ENCODE data around the gene THBS1.
A peak's percentile ranks its signal among the peaks of the same experiment; 100 is the strongest.

The THBS1 gene

DNA sequence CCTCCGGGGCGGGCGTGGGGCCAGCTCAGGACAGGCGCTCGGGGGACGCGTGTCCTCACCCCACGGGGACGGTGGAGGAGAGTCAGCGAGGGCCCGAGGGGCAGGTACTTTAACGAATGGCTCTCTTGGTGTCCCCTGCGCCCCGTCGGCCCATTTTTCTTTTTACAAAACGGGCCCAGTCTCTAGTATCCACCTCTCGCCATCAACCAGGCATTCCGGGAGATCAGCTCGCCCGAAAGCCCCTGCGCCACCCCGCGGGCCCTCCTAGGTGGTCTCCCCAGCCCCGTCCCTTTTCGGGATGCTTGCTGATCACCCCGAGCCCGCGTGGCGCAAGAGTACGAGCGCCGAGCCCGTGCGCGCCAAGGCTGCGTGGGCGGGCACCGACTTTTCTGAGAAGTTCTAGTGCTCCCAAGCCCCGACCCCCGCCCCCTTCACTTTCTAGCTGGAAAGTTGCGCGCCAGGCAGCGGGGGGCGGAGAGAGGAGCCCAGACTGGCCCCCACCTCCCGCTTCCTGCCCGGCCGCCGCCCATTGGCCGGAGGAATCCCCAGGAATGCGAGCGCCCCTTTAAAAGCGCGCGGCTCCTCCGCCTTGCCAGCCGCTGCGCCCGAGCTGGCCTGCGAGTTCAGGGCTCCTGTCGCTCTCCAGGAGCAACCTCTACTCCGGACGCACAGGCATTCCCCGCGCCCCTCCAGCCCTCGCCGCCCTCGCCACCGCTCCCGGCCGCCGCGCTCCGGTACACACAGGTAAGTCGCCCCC lies at the start of gene THBS1:
Gene THBS1, plus strand, starts transcription at position 595 of the 757 bp plus-strand sequence. CDS start 779 bp downstream, outside the sequence.
- FAIRE-seq (no peak), DNase-seq (ENCODE audit: low spot score) (peak; percentile 82)

DNA sequence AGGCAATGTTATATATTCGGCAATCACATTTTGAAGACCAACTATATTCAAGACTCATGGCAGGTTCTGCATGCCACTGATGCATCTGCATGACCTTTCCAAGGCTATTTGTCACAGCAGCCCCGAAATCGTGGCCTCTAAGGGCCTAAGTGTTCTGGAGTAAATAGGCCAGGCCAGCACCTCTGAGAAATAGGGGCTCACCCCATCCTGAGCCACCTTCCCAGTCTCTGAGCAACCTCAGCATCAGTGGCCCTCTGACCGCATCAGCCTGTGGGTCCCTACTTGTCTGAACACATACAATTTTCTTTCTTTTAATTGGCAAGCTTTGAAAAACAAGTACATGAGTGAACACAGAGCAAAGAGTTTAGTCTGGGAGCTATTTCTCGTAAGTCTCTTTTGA lies 45.9 kb upstream of the THBS1 start:
- FAIRE-seq (no peak), DNase-seq (ENCODE audit: low spot score) (no peak)

DNA sequence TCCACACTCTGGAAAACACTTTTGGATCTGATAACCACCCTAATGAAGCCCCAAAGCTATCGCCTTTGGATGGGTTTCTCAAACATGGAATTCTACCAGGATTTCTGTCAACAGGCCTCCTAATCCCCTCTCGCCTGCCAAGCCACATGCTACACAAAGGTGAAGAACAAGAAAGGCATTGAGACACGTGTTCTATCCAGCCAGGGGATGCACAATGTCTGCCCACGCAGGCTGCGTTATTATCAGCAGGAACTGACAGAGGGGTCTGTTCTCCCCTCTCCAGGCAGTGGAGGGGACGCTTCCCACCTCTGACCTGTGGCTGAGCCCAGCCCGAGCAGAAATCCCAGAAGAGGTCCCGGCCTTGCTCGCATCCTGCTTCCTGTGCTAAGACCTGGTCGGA lies 45.4 kb upstream of the THBS1 start:
- FAIRE-seq: no peak
- no peak for DNase-seq (ENCODE audit: low spot score)

DNA sequence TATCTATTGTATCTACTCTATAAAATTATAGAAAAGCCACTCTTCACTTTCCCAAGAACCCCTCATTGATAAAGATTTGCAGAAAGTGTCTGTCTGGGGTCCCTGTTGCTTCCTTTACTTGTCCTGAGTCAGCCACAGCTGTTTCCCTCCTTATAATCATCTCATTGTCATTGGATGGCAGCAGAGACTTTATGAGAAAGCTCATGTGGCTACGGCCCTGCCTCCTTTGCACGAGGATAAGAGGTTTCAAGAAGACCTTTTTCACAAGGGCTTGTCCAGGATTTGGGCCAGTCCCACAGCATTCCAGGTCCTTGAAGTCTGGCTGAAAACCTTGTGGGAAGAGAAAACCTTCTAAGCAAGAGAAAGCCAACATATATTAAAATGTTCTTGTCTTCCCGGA lies 41.9 kb upstream of the THBS1 start:
- DNase-seq (ENCODE audit: low spot score) (no peak), FAIRE-seq (no peak)

DNA sequence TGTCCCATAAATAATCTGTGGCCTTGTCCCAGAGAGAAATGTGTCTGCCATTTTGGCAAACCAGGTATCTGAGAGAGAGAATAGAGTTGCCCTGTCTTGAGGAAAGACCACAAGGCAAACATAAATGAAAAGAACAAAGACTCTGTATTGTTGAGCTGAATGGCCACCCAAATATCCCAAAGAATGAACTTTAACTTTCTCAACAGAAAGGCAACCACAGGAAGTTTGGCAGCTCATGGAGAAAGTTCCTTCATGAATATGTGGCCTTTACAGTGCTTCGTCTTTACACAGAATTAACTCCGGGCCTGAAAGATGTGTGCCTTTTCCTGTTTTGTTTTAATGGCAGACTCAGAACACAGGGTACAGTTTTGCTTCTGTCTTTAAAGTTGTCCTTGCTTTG lies 41.4 kb upstream of the THBS1 start:
- no peak for FAIRE-seq
- DNase-seq (ENCODE audit: low spot score): no peak

GRCh38 chr15:39539973-39540558 lies 40.8 kb upstream of the THBS1 start:
- no peak for FAIRE-seq
- DNase-seq (ENCODE audit: low spot score): no peak

GRCh38 chr15:39542385-39543065 lies 38.4 kb upstream of the THBS1 start:
- DNase-seq (ENCODE audit: low spot score) (no peak), FAIRE-seq (no peak)

GRCh38 chr15:39543651-39544050 lies 37.2 kb upstream of the THBS1 start:
- no peak for FAIRE-seq
- no peak for DNase-seq (ENCODE audit: low spot score)

GRCh38 chr15:39546842-39547241 lies 34.0 kb upstream of the THBS1 start:
- no peak for FAIRE-seq

DNA sequence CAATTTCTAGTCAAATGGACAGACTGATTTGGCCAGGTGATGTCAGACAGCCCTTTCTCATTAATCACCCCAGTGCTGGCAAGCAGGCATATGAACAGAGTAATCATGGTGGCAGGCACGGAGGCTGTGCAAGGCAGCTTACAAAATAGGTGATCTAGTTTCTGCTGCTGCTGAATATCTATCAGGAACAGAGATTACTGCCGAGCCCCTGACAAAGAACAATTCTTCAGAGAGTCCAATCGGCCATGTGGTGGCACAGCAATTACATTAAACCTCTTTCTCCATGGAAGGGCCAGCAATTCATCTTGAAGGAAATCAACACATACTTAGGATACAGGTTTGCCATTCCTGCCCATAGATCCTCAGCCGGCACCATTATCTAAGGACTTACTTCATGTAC lies 32.3 kb upstream of the THBS1 start:
- DNase-seq (ENCODE audit: low spot score) (no peak), FAIRE-seq (no peak)

More at GRCh38 chr15:39546842-39547241, 34.0 kb upstream of the THBS1 start:
- DNase-seq (ENCODE audit: low spot score): no peak

GRCh38 chr15:39549912-39550311 lies 31.0 kb upstream of the THBS1 start:
- DNase-seq (ENCODE audit: low spot score): no peak
- no peak for FAIRE-seq

DNA sequence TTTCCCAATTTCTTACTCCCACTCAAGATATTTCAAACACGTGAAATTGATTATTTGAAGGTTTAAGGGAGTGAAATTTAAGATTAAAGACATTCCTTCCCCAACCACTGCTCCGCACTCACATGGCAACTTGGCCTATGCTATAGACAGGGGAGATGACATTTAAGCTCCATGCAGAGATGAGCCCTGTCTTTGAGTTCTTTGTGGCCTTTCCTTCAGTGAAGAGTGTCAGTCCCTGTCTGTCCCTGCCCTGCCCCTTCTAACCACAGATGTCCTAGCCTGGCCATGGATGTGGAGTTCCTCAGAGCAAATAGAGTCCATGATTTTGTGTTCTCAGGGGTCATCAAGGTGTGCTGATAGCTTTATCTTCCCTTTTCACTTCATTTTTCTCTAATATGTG lies 29.4 kb upstream of the THBS1 start:
- FAIRE-seq (no peak), DNase-seq (ENCODE audit: low spot score) (no peak)

- DNase-seq (ENCODE audit: low spot score) (no peak), FAIRE-seq (no peak)
Observed at GRCh38 chr15:39552556-39552955, 28.3 kb upstream of the THBS1 start.

- DNase-seq (ENCODE audit: low spot score) (no peak), FAIRE-seq (no peak)
Observed at GRCh38 chr15:39553947-39554693, 26.8 kb upstream of the THBS1 start.

- no peak for FAIRE-seq
- no peak for DNase-seq (ENCODE audit: low spot score)
Observed at GRCh38 chr15:39554746-39555387, 26.0 kb upstream of the THBS1 start.

GRCh38 chr15:39555885-39556284 lies 25.0 kb upstream of the THBS1 start:
- FAIRE-seq: no peak
- DNase-seq (ENCODE audit: low spot score): no peak

GRCh38 chr15:39556461-39556860 lies 24.4 kb upstream of the THBS1 start:
- DNase-seq (ENCODE audit: low spot score) (no peak), FAIRE-seq (no peak)

DNA sequence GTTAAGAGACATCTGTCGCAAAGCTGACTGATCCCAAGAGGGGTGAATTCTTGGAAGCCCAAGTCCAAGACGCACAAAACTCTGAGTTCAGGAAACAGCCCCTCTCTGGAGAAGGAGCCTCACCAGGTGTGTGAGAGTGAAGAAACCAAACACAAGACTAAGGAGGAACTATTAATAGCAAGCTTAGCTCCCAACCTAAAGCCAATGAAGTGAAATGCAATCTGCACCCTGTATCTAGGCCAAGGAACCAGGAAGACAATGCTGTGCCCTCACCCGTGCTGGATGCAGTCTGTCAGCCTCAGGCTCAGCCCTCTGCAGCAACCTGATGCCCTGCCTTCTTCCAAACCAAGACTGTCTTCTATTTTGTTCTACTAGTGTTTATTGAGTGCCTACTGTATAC lies 22.5 kb upstream of the THBS1 start:
- no peak for FAIRE-seq
- no peak for DNase-seq (ENCODE audit: low spot score)

DNA sequence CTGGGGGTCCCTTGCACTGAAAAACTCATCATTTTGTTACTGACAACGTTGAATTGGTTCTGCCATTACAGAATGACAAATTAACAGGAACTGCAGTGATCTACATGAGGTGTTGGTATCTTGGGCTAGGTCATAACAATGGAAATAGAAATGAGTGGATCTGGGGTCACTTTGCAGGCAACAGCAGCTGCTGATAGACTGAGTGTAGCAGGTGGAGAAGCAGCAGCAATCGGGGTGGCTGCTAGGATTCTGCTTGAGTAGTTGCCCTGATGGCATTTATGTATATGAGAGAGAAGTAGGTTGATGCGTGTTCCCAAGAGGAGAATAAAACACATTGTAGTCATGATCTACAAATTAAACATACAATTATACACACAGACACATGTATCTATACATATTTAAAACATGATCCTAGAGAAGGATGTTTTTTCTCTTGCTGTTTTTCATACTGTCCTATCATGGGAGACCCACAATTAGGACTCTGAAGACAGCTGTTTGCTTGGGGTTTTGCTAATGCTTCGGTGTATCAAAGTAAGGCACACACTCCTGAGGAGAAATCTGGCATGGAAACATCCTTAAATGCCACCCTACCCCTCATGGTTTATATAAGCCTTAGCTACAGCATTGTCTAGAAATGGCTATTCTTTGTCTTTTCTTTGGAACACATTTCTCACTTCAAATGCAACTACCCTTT lies 15.8 kb upstream of the THBS1 start:
- DNase-seq (ENCODE audit: low spot score): no peak
- no peak for FAIRE-seq

- FAIRE-seq: no peak
- no peak for DNase-seq (ENCODE audit: low spot score)
Observed at GRCh38 chr15:39565851-39566250, 15.0 kb upstream of the THBS1 start.

- FAIRE-seq: no peak
- DNase-seq (ENCODE audit: low spot score): no peak
Observed at GRCh38 chr15:39573287-39573686, 7.6 kb upstream of the THBS1 start.
